Heart left ventricle (tissue), 13 donors: Measurements from ENCODE around the gene CPNE7.

Experiments used
- POLR2A ChIP-seq, 2 donors: fragments of 450-650 bp; IDR thresholded peaks; one replicate each; pipeline ENCODE4 v1.6.1; 2017; ENCODE audit warnings: antibody characterized with exemption in 2 of 2, mild to moderate bottlenecking in 2 of 2, moderate library complexity in 2 of 2
- TF ChIP-seq, protein P1 (sequence below), 12 donors: fragments of 200-600 bp; sonication (generic) in 4 of 12; IDR thresholded peaks; one replicate each; pipeline versions ENCODE4 v1.5.0 to v1.8.0; 2018 to 2022; ENCODE audit warnings: antibody characterized with exemption in 12 of 12, mild to moderate bottlenecking in 5 of 12
- donor health status: ischemic (EF 13 %, LVEDD 7.1; RV severe dilation, severe dysfunction).
- donor health status: DM: no; HTN: yes; CAD: no.
- donor health status: DM: no; HTN: no; CAD: no.
- donor health status: ischemic (EF 25% LVEDD 6.9; RV normal size, moderate dysfunction).
- donor health status: ischemic (EF 25% LVEDD 5.7; RV mildly dilated, moderate dysfunction).
- donor health status: ischemic (EF 35%, LVEDD 5.7; RV mildly dilated, moderate dysfunction).
- donor health status: nonischemic (EF 11% LVEDD 7.7; RV severe dilation, severe dysfunction).
- donor health status: DM: yes; HTN: yes; CAD: no.
- donor health status: PGD.
- donor health status: ischemic (EF 29% LVEDD 5.4; RV normal size, mild dysfunction).
- donor health status: nonischemic (EF 23%, LVEDD 6.1; RV moderate dilation, normal function).

GRCh38 chr16:89577055-89577759 is 1.6 kb downstream of the CPNE7 start:
- TF ChIP-seq, protein P1, sequence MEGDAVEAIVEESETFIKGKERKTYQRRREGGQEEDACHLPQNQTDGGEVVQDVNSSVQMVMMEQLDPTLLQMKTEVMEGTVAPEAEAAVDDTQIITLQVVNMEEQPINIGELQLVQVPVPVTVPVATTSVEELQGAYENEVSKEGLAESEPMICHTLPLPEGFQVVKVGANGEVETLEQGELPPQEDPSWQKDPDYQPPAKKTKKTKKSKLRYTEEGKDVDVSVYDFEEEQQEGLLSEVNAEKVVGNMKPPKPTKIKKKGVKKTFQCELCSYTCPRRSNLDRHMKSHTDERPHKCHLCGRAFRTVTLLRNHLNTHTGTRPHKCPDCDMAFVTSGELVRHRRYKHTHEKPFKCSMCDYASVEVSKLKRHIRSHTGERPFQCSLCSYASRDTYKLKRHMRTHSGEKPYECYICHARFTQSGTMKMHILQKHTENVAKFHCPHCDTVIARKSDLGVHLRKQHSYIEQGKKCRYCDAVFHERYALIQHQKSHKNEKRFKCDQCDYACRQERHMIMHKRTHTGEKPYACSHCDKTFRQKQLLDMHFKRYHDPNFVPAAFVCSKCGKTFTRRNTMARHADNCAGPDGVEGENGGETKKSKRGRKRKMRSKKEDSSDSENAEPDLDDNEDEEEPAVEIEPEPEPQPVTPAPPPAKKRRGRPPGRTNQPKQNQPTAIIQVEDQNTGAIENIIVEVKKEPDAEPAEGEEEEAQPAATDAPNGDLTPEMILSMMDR (IDR thresholded peaks at IDR 0.05) = no peak
- TF ChIP-seq POLR2A (IDR thresholded peaks at IDR 0.05) = no peak
